Liver (tissue), 9 donors: ENCODE measurements around the gene REXO1. TPM values are rescaled to one million over a fixed set of nuclear protein-coding genes. Genes with fewer than 3 reads are reported as not detected.

ENCODE experiments used
- DNase-seq: peaks from one replicate; pipeline ENCODE4 v3.0.0-alpha.2; 2017; ENCODE audit warnings: low spot score
- H3K27ac ChIP-seq, 2 donors: one replicate each; pipeline ENCODE4 v1.7.0; 2013; ENCODE audit warnings: inconsistent platforms in 2 of 2, low read length in 2 of 2, control low read depth in 1 of 2, low read depth in 1 of 2, mild to moderate bottlenecking in 1 of 2
- H3K27me3 ChIP-seq, 4 donors: one replicate each; pipeline versions ENCODE4 v1.6.1 to v1.7.0; 2013; ENCODE audit warnings: low read length in 3 of 4, inconsistent platforms in 1 of 4, mild to moderate bottlenecking in 1 of 4, moderate library complexity in 1 of 4; ENCODE audit not compliant: control insufficient read depth in 4 of 4, insufficient read depth in 4 of 4
- H3K36me3 ChIP-seq, 4 donors: one replicate each; pipeline versions ENCODE4 v1.6.1 to v1.7.0; 2013; ENCODE audit warnings: low read length in 3 of 4, mild to moderate bottlenecking in 3 of 4, low read depth in 1 of 4, moderate library complexity in 1 of 4; ENCODE audit not compliant: control insufficient read depth in 4 of 4, insufficient read depth in 3 of 4
- H3K4me1 ChIP-seq, 4 donors: one replicate each; pipeline versions ENCODE4 v1.6.1 to v1.7.0; 2013; ENCODE audit warnings: low read length in 3 of 4, mild to moderate bottlenecking in 3 of 4, moderate library complexity in 1 of 4; ENCODE audit not compliant: control insufficient read depth in 4 of 4, insufficient read depth in 4 of 4
- H3K4me3 ChIP-seq, 3 donors: one replicate each; pipeline versions ENCODE4 v1.6.1 to v1.7.0; 2013; ENCODE audit warnings: low read length in 3 of 3, control low read depth in 1 of 3, low read depth in 1 of 3, mild to moderate bottlenecking in 1 of 3
- H3K9ac ChIP-seq, 2 donors: one replicate each; pipeline ENCODE4 v1.7.0; 2013; ENCODE audit warnings: low read length in 2 of 2, mild to moderate bottlenecking in 2 of 2, moderate library complexity in 2 of 2, control low read depth in 1 of 2, low read depth in 1 of 2
- H3K9me3 ChIP-seq, 4 donors: one replicate each; pipeline versions ENCODE4 v1.6.1 to v1.7.0; 2013; ENCODE audit warnings: low read length in 3 of 4; ENCODE audit not compliant: control insufficient read depth in 4 of 4
- EGR1 ChIP-seq, 2 donors: IDR thresholded peaks; 2 replicates each; pipeline ENCODE4 v1.6.1; 2016 to 2018; ENCODE audit warnings: antibody characterized with exemption in 2 of 2, low read depth in 2 of 2
- FOXA1 ChIP-seq: IDR thresholded peaks from 2 replicates; pipeline ENCODE4 v1.6.1; 2016; ENCODE audit warnings: antibody characterized with exemption
- FOXA2 ChIP-seq: IDR thresholded peaks from 2 replicates; pipeline ENCODE4 v1.6.1; 2016; ENCODE audit warnings: antibody characterized with exemption
- GABPA ChIP-seq, 2 donors: IDR thresholded peaks in 1 of 2; conservative IDR thresholded peaks in 1 of 2; 2 replicates each; pipeline ENCODE4 v1.6.1; 2016; ENCODE audit warnings: antibody characterized with exemption in 2 of 2, mild to moderate bottlenecking in 1 of 2, moderate library complexity in 1 of 2
- HNF4A ChIP-seq, 2 donors: conservative IDR thresholded peaks; 2 replicates each; pipeline ENCODE4 v1.6.1; 2016; ENCODE audit warnings: antibody characterized with exemption in 2 of 2, mild to moderate bottlenecking in 2 of 2
- HNF4G ChIP-seq: IDR thresholded peaks from 2 replicates; pipeline ENCODE4 v1.6.1; 2016; ENCODE audit warnings: antibody characterized with exemption
- JUND ChIP-seq, 2 donors: IDR thresholded peaks; 2 replicates each; pipeline ENCODE4 v1.6.1; 2016; ENCODE audit warnings: antibody characterized with exemption in 2 of 2
- NR2F2 ChIP-seq: IDR thresholded peaks from 2 replicates; pipeline ENCODE4 v1.6.1; 2016; ENCODE audit warnings: antibody characterized with exemption
- RAD21 ChIP-seq, 2 donors: IDR thresholded peaks; 2 replicates each; pipeline ENCODE4 v1.6.1; 2016; ENCODE audit warnings: antibody characterized with exemption in 2 of 2, mild to moderate bottlenecking in 2 of 2
- RXRA ChIP-seq, 2 donors: IDR thresholded peaks; 2 replicates each; pipeline ENCODE4 v1.6.1; 2017 to 2018; ENCODE audit warnings: antibody characterized with exemption in 2 of 2, mild to moderate bottlenecking in 1 of 2
- SP1 ChIP-seq: IDR thresholded peaks from 2 replicates; pipeline ENCODE4 v1.6.1; 2018; ENCODE audit warnings: antibody characterized with exemption, mild to moderate bottlenecking
- TAF1 ChIP-seq: conservative IDR thresholded peaks from 2 replicates; pipeline ENCODE4 v1.6.1; 2016; ENCODE audit warnings: antibody characterized with exemption, mild to moderate bottlenecking
- YY1 ChIP-seq: IDR thresholded peaks from 2 replicates; pipeline ENCODE4 v1.6.1; 2016; ENCODE audit warnings: antibody characterized with exemption, mild to moderate bottlenecking
- WGBS: extraction: QIAGEN DNeasy Blood & Tissue Kit; methylation state at CpG from one replicate; pipeline ENCODE4 v1.1.7; 2013; 5-methylcytosine and 5-hydroxymethylcytosine counted together
- polyA plus RNA-seq, 2 donors: library from polyadenylated mRNA; stranded (reverse) in 1 of 2; unstranded in 1 of 2; fragments of 200-250 nt in 1 of 2; fragments of >200 nt in 1 of 2; fragmentation: Nextera tagmentation in 1 of 2; extraction: Ambion mirVana in 1 of 2; gene quantifications; one replicate each; pipeline versions ENCODE4 v1.2.1 to v1.2.3, GENCODE V29; 2013 to 2015
- total RNA-seq, 2 donors: library from RNA; depleted of rRNA; stranded (reverse); fragments of >200 nt; gene quantifications; one replicate each; pipeline ENCODE4 v1.2.3, GENCODE V29; 2014
- TF ChIP-seq, protein P1 (sequence below): IDR thresholded peaks from 2 replicates; pipeline ENCODE4 v1.6.1; 2016; ENCODE audit warnings: antibody characterized with exemption
- TF ChIP-seq, protein P2 (sequence below): IDR thresholded peaks from 2 replicates; pipeline ENCODE4 v1.6.1; 2016; ENCODE audit warnings: antibody characterized with exemption
- TF ChIP-seq, protein P3 (sequence below): IDR thresholded peaks from 2 replicates; pipeline ENCODE4 v1.6.1; 2016; ENCODE audit warnings: antibody characterized with exemption
- TF ChIP-seq, protein P4 (sequence below): fragments of 150-350 bp; IDR thresholded peaks from 2 replicates; pipeline ENCODE4 v1.5.1; 2017; ENCODE audit warnings: improper control_type of control experiment, low read depth, low read length; ENCODE audit not compliant: missing input control
- TF ChIP-seq, protein P5 (sequence below): IDR thresholded peaks from 2 replicates; pipeline ENCODE4 v1.6.1; 2016; ENCODE audit warnings: antibody characterized with exemption, mild to moderate bottlenecking
- donor health status: healthy.
- donor health status: healthy.
- donor health status: healthy.
- donor health status: healthy.
- donor health status: healthy.

The REXO1 gene
- total and polyA plus RNA-seq, 4 donors, result 2.0 to 11.5 (median 9.2) TPM

- TF ChIP-seq, protein P1, sequence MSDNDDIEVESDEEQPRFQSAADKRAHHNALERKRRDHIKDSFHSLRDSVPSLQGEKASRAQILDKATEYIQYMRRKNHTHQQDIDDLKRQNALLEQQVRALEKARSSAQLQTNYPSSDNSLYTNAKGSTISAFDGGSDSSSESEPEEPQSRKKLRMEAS, result no peak
- TF ChIP-seq EGR1 (IDR thresholded peaks at IDR 0.05; ENCODE audit: low read depth in 2 of 2) (no peak), NR2F2 (no peak)
These were observed 13.3 kb upstream of the REXO1 start (continued) for GRCh38 chr19:1861599-1862031.

- Histone ChIP-seq H3K36me3 (no peaks in the 10 kb centered on the region), H3K9me3 (no peaks in the 10 kb centered on the region), H3K4me1 (peaks cover 34 to 73% (median 53%) of the 10 kb centered on the region in 4 donors), H3K9ac (peak overlapping the region in 1 of 2 donors; percentile 21), H3K4me3 (peak overlapping the region in 1 of 3 donors; percentile 94), H3K27me3 (no peaks in the 10 kb centered on the region), H3K27ac (peak overlapping the region; percentile 74 to 79)
- no peak for DNase-seq
- TF ChIP-seq GABPA (IDR thresholded peaks at IDR 0.05 in 1 of 2, conservative IDR thresholded peaks at IDR 0.05 in 1 of 2), result no peak
- no peak for TF ChIP-seq SP1
- TF ChIP-seq, protein P2, sequence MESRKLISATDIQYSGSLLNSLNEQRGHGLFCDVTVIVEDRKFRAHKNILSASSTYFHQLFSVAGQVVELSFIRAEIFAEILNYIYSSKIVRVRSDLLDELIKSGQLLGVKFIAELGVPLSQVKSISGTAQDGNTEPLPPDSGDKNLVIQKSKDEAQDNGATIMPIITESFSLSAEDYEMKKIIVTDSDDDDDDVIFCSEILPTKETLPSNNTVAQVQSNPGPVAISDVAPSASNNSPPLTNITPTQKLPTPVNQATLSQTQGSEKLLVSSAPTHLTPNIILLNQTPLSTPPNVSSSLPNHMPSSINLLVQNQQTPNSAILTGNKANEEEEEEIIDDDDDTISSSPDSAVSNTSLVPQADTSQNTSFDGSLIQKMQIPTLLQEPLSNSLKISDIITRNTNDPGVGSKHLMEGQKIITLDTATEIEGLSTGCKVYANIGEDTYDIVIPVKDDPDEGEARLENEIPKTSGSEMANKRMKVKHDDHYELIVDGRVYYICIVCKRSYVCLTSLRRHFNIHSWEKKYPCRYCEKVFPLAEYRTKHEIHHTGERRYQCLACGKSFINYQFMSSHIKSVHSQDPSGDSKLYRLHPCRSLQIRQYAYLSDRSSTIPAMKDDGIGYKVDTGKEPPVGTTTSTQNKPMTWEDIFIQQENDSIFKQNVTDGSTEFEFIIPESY, result no peak
- no peak for TF ChIP-seq TAF1
- TF ChIP-seq HNF4A (conservative IDR thresholded peaks at IDR 0.05), result no peak
- TF ChIP-seq JUND (IDR thresholded peaks at IDR 0.05), result no peak
- TF ChIP-seq, protein P3, sequence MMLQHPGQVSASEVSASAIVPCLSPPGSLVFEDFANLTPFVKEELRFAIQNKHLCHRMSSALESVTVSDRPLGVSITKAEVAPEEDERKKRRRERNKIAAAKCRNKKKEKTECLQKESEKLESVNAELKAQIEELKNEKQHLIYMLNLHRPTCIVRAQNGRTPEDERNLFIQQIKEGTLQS, result no peak
- TF ChIP-seq RXRA (IDR thresholded peaks at IDR 0.05), result no peak
- TF ChIP-seq NR2F2, result no peak
- TF ChIP-seq, protein P1, result no peak
- TF ChIP-seq, protein P4, sequence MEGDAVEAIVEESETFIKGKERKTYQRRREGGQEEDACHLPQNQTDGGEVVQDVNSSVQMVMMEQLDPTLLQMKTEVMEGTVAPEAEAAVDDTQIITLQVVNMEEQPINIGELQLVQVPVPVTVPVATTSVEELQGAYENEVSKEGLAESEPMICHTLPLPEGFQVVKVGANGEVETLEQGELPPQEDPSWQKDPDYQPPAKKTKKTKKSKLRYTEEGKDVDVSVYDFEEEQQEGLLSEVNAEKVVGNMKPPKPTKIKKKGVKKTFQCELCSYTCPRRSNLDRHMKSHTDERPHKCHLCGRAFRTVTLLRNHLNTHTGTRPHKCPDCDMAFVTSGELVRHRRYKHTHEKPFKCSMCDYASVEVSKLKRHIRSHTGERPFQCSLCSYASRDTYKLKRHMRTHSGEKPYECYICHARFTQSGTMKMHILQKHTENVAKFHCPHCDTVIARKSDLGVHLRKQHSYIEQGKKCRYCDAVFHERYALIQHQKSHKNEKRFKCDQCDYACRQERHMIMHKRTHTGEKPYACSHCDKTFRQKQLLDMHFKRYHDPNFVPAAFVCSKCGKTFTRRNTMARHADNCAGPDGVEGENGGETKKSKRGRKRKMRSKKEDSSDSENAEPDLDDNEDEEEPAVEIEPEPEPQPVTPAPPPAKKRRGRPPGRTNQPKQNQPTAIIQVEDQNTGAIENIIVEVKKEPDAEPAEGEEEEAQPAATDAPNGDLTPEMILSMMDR, result no peak
- TF ChIP-seq FOXA1, result no peak
- no peak for TF ChIP-seq HNF4G
- TF ChIP-seq, protein P5, sequence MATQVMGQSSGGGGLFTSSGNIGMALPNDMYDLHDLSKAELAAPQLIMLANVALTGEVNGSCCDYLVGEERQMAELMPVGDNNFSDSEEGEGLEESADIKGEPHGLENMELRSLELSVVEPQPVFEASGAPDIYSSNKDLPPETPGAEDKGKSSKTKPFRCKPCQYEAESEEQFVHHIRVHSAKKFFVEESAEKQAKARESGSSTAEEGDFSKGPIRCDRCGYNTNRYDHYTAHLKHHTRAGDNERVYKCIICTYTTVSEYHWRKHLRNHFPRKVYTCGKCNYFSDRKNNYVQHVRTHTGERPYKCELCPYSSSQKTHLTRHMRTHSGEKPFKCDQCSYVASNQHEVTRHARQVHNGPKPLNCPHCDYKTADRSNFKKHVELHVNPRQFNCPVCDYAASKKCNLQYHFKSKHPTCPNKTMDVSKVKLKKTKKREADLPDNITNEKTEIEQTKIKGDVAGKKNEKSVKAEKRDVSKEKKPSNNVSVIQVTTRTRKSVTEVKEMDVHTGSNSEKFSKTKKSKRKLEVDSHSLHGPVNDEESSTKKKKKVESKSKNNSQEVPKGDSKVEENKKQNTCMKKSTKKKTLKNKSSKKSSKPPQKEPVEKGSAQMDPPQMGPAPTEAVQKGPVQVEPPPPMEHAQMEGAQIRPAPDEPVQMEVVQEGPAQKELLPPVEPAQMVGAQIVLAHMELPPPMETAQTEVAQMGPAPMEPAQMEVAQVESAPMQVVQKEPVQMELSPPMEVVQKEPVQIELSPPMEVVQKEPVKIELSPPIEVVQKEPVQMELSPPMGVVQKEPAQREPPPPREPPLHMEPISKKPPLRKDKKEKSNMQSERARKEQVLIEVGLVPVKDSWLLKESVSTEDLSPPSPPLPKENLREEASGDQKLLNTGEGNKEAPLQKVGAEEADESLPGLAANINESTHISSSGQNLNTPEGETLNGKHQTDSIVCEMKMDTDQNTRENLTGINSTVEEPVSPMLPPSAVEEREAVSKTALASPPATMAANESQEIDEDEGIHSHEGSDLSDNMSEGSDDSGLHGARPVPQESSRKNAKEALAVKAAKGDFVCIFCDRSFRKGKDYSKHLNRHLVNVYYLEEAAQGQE, result no peak
- no peak for TF ChIP-seq EGR1 (IDR thresholded peaks at IDR 0.05; ENCODE audit: low read depth in 2 of 2)
- no peak for TF ChIP-seq YY1
- no peak for TF ChIP-seq FOXA2
- no peak for TF ChIP-seq RAD21 (IDR thresholded peaks at IDR 0.05)
- 74% methylated on average over 28 of the region's 28 CpGs for WGBS
These were observed 12.7 kb upstream of the REXO1 start for GRCh38 chr19:1860821-1861598.
